Activated CD8-positive, alpha-beta memory T cell treated with anti-CD3 and anti-CD28 coated beads, Interleukin-2, amount 50 U/mL, for 1 hour (primary cell): ENCODE results near the gene SNRPA1.
"Not testable (repeated sequence)": the region's sequence is repeated elsewhere in the genome, so short reads cannot be mapped to it uniquely, and the experiment has no call there.

Source experiments
- DNase-seq: peaks from one replicate; pipeline ENCODE4 v3.0.0-alpha.2; 2020; ENCODE audit errors: extremely low read depth

SNRPA1 gene

DNA sequence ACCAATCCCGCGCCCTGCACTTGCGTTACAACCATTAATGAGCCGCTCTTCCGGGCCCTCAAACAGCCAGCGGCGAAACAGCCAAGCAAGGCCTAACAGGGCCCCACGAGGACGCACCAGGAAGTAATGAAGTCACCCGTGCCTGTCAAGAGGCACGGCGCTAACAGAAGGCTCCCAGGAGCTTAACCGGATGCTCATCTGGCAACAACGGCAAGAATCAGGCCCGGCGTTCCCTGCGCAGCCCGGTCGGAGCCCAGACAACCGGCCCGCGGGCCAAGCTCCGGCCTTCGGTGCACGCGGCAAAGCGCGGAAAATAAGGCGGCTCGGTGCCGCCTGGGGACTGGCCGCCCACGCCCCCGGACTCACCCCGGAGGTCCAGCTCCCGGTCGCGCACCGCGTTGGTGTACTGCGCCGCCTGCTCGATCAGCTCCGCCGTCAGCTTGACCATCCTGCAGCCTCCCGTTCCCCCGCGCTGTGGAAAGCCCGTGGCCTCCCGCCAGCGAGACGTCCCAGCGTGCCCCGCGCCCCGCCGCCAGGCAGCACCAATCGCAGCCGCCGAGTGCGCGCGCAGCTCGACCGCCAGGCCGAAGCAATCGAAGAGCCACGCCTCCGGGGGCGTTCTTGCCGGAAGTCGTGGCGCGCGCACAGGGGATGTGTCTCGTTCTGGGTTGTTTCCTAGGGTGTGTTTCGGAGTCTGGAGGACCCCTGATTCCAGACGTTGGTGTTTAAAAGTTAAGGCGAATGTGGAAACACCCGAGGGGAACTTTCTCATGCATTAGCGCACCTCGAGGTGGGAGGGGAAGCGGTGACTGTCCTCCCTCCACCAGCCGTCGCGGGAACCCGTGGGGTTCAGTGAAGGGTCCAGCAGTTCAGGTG lies at the start of gene SNRPA1:
Gene SNRPA1, minus strand, starts transcription at position 518 of the 876 bp plus-strand sequence. Its CDS starts 70 bp downstream, at position 448.
- peak; percentile 90 for DNase-seq

DNA sequence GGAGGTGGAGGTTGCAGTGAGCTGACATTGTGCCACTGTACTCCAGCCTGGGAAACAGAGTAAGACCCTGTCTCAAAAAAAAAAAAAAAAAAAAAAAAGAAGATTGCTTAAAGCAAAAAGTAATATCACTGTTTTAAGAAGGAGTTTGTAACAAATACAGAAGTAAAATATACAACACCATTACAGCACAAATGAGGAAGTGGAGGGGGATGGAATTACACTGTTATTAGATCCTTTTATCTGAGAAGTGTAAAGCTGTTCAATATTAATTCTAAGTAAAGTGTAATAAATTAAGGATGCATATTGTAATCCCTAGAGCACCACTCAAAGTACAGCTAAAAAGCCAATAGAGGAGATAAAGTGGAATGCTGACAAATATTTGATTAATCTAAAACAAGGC lies 47.0 kb upstream of the SNRPA1 start:
- DNase-seq = no peak

DNA sequence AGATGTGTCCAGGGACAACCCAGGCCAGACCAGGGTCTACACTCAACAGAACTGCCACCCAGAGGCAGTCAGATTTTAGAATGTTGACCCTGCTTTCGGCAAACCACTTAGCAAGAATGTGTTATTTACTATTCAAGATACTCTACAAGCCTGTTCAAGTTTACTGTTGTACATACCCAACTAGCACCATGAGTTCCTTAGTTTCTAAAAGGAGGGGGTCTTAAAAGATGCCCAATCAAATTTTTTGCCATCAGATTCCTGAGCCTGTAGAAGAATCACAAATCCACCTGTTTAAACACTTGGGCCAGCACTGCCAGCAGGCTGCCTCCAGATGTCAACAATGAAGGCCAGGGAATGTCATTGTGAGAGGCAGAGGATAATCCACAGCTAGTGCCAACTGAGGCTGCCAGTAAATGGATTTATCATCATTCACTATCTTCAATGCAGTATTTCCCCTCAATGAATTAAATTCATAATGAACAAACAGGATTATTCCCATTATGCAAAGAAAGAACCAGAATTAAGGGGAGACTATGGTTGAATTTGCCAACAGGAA lies 43.5 kb upstream of the SNRPA1 start:
- no peak for DNase-seq

DNA sequence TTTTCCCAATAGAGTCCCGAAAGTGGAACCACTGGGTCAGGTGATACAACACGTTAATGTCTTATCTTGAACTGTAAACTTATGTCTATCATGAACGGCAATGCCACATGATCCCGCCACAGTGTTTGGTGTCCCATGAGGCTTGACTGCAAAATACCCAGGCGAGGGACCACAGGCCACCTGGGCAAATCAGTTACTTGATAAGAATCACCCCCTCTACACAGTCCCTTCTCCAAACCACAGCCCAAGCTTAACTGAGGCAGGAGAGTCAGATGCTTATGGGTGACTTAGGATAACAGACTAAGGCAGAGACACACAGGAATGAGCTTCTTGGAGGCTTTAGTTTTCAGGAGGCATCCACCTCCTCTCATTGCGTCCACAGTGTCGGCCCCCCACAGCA lies 42.9 kb upstream of the SNRPA1 start:
- DNase-seq = no peak

DNA sequence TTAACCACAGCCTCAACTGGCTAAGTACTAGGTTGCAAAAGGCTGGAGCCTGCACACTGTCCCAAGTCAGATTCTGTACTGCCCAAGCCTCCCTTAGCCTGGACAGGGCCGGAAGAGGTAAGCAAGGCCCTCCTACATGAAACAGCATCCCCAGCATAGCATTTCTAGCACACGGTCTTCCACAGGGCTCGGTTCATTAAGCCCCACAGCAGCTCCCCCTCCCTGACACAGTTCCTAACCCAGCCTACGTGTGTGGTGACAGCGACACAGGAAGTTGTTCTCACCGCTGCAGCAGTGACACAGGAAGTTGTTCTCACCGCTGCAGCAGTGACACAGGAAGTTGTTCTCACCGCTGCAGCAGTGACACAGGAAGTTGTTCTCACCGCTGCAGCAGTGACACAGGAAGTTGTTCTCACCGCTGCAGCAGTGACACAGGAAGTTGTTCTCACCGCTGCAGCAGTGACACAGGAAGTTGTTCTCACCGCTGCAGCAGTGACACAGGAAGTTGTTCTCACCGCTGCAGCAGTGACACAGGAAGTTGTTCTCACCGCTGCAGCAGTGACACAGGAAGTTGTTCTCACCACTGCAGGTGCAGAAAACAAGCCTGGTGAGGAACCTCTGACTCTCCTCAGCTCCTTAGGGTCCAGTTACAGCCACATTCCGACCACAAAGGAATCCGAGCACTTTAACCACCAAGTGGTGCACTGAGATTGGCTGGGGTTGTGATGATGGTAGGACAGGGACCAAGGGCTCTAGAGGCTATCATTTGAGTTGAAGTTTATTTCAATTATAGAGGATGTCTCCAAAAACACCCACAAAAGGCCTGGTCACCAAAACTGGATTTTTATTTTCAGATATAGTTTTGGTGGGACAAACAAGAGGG lies 39.1 kb upstream of the SNRPA1 start:
- not testable (repeated sequence) for DNase-seq

DNA sequence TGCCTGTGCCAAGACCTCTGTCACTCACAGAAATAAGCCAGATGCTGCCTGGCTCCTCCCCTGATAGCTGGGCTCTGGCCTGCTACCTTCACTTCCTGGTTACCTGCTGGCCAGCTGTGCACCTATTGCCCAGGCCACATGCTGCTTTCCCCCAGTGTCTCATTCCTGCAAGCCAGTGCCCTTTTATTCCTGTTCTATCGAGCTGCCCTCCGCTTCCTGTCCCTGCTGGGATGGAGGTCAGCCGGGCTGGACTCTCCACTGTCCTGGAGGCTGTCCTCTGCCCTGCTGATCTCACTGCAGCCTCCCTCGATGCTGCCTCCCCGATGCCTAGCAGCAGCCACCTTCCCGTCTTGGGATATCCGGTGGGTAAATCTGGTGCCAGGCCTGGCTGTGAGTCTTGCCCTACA lies 37.0 kb upstream of the SNRPA1 start:
- no peak for DNase-seq

DNA sequence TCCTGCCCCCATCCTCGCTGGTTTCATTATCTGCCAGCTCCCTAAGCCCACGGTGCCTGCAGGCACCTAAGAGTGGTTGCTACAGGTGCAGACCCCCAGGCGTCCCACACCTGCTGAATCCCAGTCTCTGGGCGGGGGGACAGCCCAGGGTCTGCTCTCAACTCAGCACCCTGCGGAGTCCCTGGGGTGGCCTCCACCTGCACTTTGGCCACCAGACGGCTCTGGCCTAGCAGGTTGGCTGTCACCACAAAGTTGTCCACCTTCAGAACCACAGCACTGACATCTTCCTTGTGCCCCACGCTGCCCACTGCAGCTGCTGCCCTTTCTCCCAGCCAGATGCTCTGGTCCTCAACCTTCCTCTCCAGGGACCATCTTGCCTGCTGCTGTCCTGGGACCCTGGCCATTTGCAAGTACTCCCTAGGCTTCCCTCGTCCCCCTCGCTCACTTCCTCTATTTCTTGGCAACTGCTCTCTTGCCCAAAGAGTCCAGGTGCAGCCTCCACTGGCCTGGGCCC lies 34.9 kb upstream of the SNRPA1 start:
- DNase-seq = no peak

DNA sequence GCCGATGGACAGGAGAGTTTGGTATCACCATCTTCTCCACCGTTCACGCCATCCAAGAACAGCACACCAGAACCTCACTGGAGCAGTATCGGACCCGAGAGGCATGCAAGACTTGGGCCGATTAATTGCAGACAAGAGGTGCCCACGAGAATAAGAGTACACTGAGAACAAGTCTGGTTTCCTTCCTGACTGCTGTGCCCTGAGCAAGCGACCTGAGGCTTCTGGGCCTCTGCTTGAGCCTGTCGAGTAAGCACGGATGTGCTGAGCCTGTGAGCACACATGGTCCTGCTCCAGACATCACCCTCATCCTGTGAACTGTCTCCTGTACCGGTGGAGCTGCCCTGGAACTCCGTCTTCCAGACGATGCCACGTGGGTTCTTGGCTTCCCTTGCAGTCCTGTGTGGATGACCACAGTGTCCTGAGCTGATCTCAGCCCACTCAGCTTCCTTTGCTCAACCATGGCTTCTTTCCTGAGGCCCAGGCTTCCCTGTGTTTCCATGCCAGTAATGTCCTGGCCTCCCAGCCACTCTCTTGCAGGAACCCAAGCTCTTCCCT lies 34.3 kb upstream of the SNRPA1 start:
- DNase-seq = no peak

DNA sequence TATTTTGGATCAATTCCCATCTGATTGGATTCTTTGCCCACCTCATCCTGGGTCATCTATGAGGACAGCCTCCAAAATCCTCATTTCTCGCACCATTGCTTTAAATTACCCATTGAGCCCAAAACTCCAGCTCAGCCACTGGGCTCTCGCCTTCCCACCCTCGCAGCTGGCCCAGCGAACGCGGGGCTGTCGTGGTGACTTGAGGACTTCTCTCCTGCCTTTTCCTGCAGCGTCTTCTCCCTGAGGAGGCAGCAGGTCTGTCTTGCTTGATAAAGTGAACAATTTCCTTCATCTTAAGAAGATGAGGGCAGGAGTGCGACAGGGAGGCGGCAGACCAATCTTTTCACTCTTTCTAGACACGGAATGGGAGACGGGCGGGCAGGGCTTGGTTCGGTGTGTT lies 33.0 kb upstream of the SNRPA1 start:
- DNase-seq = no peak

DNA sequence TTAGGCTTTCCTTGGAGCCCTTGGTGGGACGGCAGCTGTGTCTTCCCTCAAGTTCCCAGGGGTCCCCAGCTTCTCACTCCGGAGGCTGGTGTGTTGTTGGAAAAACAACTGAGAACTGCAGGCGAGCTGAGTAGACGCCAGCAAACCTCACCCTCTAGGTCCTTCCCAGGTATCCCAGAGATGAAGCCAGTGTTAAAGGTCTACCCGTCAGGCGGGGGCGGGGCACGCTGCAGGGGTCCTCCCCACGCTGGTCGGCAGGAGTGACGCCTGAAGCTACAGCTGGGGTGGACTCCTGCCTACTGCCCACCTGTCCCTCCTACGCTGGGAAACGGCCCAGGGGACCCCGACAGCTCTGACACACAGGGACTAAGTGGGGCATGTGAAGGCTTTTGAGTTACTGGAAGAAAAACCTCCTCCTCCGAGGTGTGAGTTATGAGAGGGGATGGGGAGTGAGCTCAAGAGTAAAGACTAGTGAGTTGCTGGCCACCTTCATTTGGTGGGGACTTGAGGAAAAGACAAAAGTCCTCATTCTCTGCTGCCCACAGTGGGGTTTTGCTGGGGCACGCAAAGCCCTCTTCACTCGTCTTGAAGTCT lies 32.2 kb upstream of the SNRPA1 start:
- DNase-seq = no peak

DNA sequence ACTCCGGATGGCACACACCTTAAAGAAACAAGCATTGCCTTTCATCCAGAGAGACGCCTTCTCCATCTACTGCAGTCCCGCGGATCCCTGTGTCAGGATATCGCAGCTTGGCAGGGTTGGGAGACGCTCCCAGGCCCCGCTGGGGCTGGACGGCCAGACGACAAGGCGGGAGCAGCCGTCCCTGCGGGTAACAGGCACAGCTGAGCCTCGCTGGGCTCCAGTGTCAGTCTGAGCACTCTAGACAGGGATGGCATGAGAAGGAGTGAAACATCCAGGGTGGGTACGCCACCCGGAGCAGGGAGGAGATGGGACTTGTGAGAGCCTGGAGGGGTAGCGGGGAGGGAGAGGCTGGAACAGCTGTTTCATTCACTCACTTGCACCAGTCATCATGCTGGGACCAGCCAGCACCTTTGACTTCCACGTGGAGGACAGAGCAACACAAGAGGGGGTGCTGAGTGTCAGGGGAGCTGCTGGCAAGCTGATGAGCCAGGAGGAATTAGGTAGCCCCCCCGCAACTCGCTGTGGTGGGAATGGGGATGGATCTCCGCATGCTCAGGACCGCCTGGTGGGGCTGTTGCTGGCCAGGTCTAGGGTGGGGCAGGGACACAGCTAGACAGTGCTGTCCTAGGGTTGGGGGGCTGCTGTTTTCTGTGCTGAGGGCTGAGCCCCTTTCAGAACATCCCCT lies 31.6 kb upstream of the SNRPA1 start:
- no peak for DNase-seq

DNA sequence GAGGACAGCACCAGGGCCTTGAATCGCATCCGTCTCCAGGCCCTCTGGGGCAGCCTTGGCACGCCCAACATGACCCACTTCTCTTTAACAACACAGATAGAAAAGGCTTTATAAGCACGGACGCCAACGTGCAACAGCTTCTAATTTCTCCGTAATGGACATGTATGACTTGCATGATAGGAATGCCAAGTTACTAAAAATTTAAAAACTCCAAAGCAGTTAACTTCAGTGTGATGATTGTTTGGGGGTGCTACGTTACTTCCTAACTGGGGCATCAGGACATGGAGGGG lies 30.9 kb upstream of the SNRPA1 start:
- DNase-seq = no peak

DNA sequence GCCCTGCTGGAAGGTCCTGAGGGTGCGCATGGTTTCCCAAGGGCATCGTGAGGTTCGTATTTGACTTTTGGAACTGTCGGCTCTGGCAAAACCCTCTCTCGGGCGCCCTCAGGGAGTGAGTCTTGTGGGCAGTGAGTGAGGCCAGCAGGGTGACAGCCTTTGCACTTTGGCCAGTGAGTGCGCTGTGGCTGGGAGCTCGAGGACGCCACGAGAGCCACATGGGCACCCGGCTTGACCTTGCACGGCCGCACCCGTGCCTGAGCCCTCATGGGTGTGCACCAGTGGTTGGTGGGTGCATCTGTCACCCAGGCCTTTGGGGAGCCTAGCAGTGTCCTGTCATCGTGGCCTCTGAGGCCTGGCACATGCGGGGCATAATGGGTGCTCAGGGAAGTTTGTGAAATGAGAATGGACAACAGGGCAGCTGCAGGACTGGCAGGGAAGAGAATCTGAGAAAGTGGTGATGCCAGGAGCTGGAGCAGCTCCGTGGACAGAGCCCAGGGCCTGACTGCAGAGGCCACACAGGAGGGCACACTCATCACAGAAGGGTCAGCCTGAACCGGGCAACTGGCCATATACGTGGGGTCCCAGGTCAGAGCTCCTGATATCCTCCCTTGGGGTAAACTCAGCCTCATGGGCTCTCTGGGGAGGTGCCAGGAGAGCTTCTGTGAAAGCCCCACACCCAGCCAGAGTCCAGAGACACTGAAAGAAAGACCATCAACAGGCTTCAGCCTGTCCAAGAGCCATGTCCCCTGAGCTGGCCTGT lies 30.4 kb upstream of the SNRPA1 start:
- DNase-seq = no peak

DNA sequence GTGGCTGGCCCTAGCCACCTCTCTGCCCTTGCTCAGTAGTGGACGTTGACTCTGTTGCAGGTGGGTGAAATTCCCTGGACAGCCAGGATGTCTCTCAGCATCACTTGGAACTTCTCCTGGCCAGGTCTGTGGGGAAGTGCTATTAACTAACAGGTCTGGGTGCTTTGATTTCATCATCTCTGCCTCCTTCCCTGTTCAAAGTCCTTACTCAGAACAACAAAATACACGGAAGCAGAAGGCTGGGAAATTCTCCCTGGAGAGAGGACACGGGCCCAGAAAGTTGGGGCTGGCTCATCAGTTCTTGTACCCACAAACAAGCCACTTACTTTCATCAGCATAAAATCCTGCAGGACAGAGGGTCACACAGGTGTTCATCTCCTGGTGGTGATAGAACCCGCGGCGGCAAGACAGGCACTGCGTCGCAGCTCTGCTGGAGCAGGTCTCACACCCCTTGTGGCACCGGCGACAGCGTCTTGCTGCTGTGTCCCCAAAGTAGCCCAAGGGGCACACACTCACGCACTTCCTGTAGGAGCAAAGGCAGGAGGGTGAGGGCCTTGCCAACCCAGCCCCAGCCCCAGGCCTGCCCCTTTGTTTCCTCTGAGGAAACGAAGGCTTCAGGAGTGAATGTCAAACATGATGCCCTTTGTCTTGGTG lies 29.6 kb upstream of the SNRPA1 start:
- DNase-seq = no peak

DNA sequence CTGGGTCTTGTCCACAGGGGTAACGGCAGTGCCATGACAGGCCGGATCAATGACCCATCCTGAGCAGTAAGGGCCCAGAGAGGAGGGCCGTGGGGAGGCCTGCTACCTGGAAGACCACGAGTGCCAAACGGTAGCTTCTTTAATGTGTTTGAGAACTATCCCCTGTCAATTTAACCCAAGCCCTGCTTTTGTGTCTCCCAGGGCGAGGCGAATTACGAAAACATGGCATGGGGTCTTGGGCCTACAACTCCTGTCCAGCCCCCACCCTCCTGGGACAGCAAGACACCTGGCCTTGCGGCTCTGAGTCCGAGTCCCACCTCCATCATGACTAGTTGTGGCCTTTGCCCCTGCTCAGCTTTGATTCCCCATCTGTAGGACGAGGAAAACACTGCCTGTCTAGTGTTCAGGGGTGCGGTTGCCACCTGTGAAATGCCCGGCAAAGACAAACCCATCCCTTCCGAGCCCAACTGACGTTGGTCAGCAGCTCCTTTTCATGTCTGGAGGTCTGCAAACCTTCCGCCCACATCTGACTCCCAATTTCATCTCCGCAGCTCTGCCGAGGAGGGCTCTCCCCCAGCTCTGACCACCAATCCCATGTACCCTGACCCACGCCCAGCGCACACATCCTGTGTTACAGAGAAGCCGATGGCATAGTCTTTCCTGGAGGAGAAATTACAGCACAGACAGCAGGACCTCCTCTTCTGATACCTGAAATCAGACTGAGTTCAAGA lies 28.9 kb upstream of the SNRPA1 start:
- no peak for DNase-seq

DNA sequence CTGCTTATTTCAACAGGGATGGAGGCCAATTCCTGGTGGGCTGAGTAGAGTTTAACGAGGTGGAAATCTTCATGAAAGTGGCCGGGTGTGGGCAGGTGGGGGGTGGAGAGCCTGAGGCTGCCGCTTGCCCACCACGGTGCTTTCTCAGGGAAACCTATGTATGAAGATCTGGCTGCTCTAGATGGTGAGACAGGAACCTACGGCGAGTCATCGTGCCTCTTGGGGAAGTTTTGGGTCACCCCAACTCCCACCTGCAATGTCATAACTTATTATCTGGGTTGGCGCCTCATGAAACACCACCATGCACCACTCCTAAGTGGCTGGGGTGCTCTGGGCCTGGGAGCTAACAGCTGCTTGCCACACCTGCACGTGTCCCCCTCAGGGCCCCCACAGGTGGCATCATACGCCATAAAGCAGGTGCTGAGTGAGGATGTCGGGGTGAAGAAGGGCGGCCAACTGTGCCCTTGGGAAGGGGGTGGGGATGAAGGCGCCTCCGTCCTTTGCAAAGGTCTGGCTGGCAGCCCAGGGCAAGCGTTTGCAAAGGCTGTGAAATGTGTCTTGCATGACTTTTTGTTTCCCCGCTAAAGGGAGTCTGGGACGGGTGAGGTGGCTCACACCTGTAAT lies 27.9 kb upstream of the SNRPA1 start:
- no peak for DNase-seq

DNA sequence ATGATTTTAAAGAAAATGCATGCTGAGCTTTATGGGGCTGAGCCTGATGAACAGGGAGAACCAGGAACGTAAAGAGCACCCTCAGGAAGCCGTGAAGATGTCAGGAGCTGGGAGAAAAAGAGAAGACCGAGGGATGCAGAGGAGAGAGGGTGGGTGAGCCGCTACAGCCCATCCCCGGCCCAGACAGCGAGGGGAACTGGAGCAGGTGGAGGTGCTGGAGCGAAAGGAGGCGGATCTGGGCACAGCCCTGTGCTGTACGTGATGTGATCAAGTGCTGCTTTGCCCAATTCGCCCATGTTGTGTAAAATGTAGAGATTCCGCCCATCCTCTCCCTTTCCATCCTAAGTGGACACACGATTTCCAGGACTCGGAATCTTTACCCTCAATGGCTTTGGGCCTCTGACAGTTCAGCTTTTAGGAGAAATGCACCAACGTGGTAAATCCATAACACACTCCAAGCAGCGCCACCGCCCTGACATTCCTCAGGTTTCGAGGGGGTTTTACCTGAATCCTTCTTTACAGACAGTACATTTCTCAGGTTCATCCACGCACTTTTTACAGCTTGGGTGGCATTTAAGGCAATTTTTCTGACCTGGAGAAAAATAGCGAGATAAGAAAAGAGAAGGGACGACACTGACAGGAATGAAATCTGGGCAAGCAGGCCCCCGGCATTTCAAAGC lies 27.1 kb upstream of the SNRPA1 start:
- DNase-seq = no peak

DNA sequence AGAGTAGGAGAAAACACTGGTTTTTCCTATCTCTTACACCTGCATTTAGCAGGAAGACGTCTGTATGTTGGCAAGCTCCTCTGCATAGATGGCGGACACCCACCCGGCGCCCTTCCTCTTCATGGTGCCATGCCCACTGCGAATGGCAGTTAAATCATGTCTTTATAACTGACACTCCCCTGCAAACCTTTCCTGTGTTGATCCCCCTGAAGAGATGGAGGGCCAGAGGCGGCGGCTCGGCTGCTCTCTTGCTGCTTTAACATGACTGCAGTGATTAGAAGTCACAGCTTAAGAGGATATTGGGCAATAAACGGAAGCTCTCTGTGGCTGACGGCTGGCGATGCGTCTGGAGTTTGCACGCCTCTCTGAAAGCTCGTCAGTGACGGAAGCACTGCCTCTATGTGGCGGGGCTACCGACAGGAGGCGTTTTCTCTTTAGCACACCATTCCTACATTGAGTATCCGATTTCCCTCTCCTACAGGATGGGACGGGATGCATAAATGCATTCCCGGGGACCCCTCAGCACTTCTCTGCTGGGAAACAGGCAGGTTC lies 25.5 kb upstream of the SNRPA1 start:
- DNase-seq = no peak
